ENCODE data around the gene CTF1. TPM values are rescaled to one million over a fixed set of nuclear protein-coding genes. Genes with fewer than 3 reads are reported as not detected.

Gene CTF1
- total RNA-seq, 1 donor from 2014 or later = 0.62 TPM

GRCh38 chr16:30926937-30927788 is 30.7 kb downstream of the CTF1 start:
- no peak overlapping the region for H3K4me3 Mint-ChIP-seq
- CTCF ChIA-PET = no interaction called here
- DNase-seq (no peak), ATAC-seq (ENCODE audit: low read depth) (no peak)
- no peaks in the 10 kb centered on the region for H3K27me3 Mint-ChIP-seq
- POLR2A ChIA-PET = interaction anchor here (1.0 to 1.8 kb wide), 2 partner anchors 30 to 369 kb away, joined by 4 read pairs; partner anchors contain the start of genes SETD1A and ZNF764
- intact Hi-C loops (cut with micrococcal nuclease) = loop anchor here (10.0 kb wide), 1 partner anchor 372 kb away; the partner anchor contains the start of gene ZNF764
- H3K36me3 Mint-ChIP-seq (ENCODE audit: low read depth) = peaks cover 31% of the 10 kb centered on the region
- TF ChIP-seq CTCF (IDR thresholded peaks at IDR 0.05) = no peak
- H3K27ac Mint-ChIP-seq = no peak overlapping the region
- H3K4me1 Mint-ChIP-seq = peaks cover 14% of the 10 kb centered on the region
- no peaks in the 10 kb centered on the region for H3K9me3 Mint-ChIP-seq

- Mint-ChIP-seq H3K4me3 (no peak overlapping the region), H3K9me3 (no peaks in the 10 kb centered on the region), H3K27me3 (no peaks in the 10 kb centered on the region), H3K27ac (no peak overlapping the region), H3K36me3 (ENCODE audit: low read depth) (peaks cover 32% of the 10 kb centered on the region), H3K4me1 (peaks cover 12% of the 10 kb centered on the region)
- ATAC-seq (ENCODE audit: low read depth) = peak; percentile 9
- CTCF ChIA-PET = no interaction called here
- no peak for DNase-seq
- intact Hi-C loops (cut with micrococcal nuclease) = loop anchor here (10.0 kb wide), 1 partner anchor 373 kb away; the partner anchor contains the start of gene ZNF764
- TF ChIP-seq CTCF (IDR thresholded peaks at IDR 0.05) = no peak
- POLR2A ChIA-PET = interaction anchor here (1.1 to 1.8 kb wide), 2 partner anchors 11 to 30 kb away, joined by 3 to 4 read pairs; partner anchors contain the start of gene SETD1A
Observed at GRCh38 chr16:30927789-30928378, 31.5 kb downstream of the CTF1 start.

GRCh38 chr16:30928390-30928789 is 32.0 kb downstream of the CTF1 start:
- DNase-seq (no peak), ATAC-seq (ENCODE audit: low read depth) (no peak)
- H3K4me3 Mint-ChIP-seq = no peak overlapping the region
- no peaks in the 10 kb centered on the region for H3K27me3 Mint-ChIP-seq
- no peak for TF ChIP-seq CTCF (IDR thresholded peaks at IDR 0.05)
- intact Hi-C loops (cut with micrococcal nuclease) = loop anchor here (10.0 kb wide), 1 partner anchor 374 kb away; the partner anchor contains the start of gene ZNF764
- CTCF ChIA-PET = no interaction called here
- H3K9me3 Mint-ChIP-seq = no peaks in the 10 kb centered on the region
- peaks cover 28% of the 10 kb centered on the region for H3K36me3 Mint-ChIP-seq (ENCODE audit: low read depth)
- H3K27ac Mint-ChIP-seq = no peak overlapping the region
- peaks cover 10% of the 10 kb centered on the region for H3K4me1 Mint-ChIP-seq
- POLR2A ChIA-PET = interaction anchor here (1.1 to 1.8 kb wide), 2 partner anchors 11 to 29 kb away, joined by 3 to 4 read pairs; partner anchors contain the start of gene SETD1A

GRCh38 chr16:30929167-30929566 is 32.8 kb downstream of the CTF1 start:
- Mint-ChIP-seq H3K9me3 (no peaks in the 10 kb centered on the region), H3K4me1 (peaks cover 10% of the 10 kb centered on the region), H3K4me3 (no peak overlapping the region), H3K27ac (no peak overlapping the region), H3K36me3 (ENCODE audit: low read depth) (peaks cover 28% of the 10 kb centered on the region), H3K27me3 (no peaks in the 10 kb centered on the region)
- intact Hi-C loops (cut with micrococcal nuclease) = loop anchor here (10.0 kb wide), 1 partner anchor 374 kb away; the partner anchor contains the start of gene ZNF764
- ChIA-PET CTCF (no interaction called here), POLR2A (interaction anchor here (0.9 to 1.1 kb wide), 2 partner anchors 12 to 25 kb away, joined by 3 read pairs; no protein-coding TSS in a partner anchor)
- no peak for TF ChIP-seq CTCF (IDR thresholded peaks at IDR 0.05)
- DNase-seq = no peak
- no peak for ATAC-seq (ENCODE audit: low read depth)

- POLR2A ChIA-PET = no interaction called here
- Mint-ChIP-seq H3K27me3 (no peaks in the 10 kb centered on the region), H3K4me1 (peaks cover 5% of the 10 kb centered on the region), H3K36me3 (ENCODE audit: low read depth) (peaks cover 30% of the 10 kb centered on the region), H3K27ac (no peak overlapping the region), H3K9me3 (no peaks in the 10 kb centered on the region), H3K4me3 (no peak overlapping the region)
- no peak for TF ChIP-seq CTCF (IDR thresholded peaks at IDR 0.05)
- ATAC-seq (ENCODE audit: low read depth) (no peak), DNase-seq (no peak)
- CTCF ChIA-PET = no interaction called here
- intact Hi-C loops (cut with micrococcal nuclease) = no loop called here
Observed at GRCh38 chr16:30930160-30930571, 33.8 kb downstream of the CTF1 start.

All from activated B cell treated with CpG ODN at 0.5 μM for 24 hours (primary cell).